Tibial artery (tissue), 4 donors: ENCODE measurements around the gene RBM38.

Source experiments
- DNase-seq, 2 donors: peaks; one replicate each; pipeline ENCODE4 v3.0.0-alpha.2; 2019
- H3K27ac ChIP-seq, 2 donors: fragments of 200-600 bp; sonication (generic) in 1 of 2; 1 replicate in 1 of 2; 2 replicates in 1 of 2; pipeline ENCODE4 v1.5.1; 2018 to 2019; ENCODE audit warnings: mild to moderate bottlenecking in 1 of 2
- H3K27me3 ChIP-seq, 2 donors: fragments of 200-600 bp; sonication (generic) in 1 of 2; one replicate each; pipeline versions ENCODE4 v1.5.1 to v1.6.0; 2016 to 2019
- H3K36me3 ChIP-seq, 3 donors: fragments of 200-600 bp; sonication (generic) in 2 of 3; one replicate each; pipeline ENCODE4 v1.5.1; 2016 to 2019; ENCODE audit warnings: mild to moderate bottlenecking in 2 of 3
- H3K4me1 ChIP-seq, 4 donors: fragments of 200-600 bp; sonication (generic) in 2 of 4; 1 replicate in 3 of 4; 2 replicates in 1 of 4; pipeline ENCODE4 v1.5.1; 2016 to 2019
- H3K4me3 ChIP-seq, 2 donors: fragments of 200-600 bp; sonication (generic) in 1 of 2; 1 replicate in 1 of 2; 2 replicates in 1 of 2; pipeline ENCODE4 v1.5.1; 2018 to 2019; ENCODE audit warnings: mild to moderate bottlenecking in 2 of 2
- H3K9me3 ChIP-seq, 3 donors: fragments of 200-600 bp; sonication (generic) in 1 of 3; one replicate each; pipeline ENCODE4 v1.5.1; 2016 to 2019
- intact Hi-C: fragments of 100-400 bp; cut with DNase I; formaldehyde crosslinking; loops from one replicate; pipeline ENCODE4 v1.15.0; 2023; ENCODE audit warnings: low total_unique reads
- TF ChIP-seq, protein P1 (sequence below), 2 experiments: fragments of 200-600 bp in 1 of 2; fragments of 450-650 bp in 1 of 2; IDR thresholded peaks; one replicate each; pipeline ENCODE4 v1.5.1; 2017 to 2019; ENCODE audit warnings: antibody characterized with exemption in 2 of 2, mild to moderate bottlenecking in 1 of 2, moderate library complexity in 1 of 2

RBM38 gene

GRCh38 chr20:57435498-57436222, 44.5 kb downstream of the RBM38 start:
- Histone ChIP-seq H3K4me3 (no peak overlapping the region), H3K9me3 (no peaks in the 10 kb centered on the region), H3K4me1 (peaks cover 9 to 70% (median 55%) of the 10 kb centered on the region in 4 donors), H3K27ac (peak overlapping the region; percentile 24 to 95), H3K27me3 (no peaks in the 10 kb centered on the region), H3K36me3 (no peaks in the 10 kb centered on the region)
- TF ChIP-seq, protein P1, sequence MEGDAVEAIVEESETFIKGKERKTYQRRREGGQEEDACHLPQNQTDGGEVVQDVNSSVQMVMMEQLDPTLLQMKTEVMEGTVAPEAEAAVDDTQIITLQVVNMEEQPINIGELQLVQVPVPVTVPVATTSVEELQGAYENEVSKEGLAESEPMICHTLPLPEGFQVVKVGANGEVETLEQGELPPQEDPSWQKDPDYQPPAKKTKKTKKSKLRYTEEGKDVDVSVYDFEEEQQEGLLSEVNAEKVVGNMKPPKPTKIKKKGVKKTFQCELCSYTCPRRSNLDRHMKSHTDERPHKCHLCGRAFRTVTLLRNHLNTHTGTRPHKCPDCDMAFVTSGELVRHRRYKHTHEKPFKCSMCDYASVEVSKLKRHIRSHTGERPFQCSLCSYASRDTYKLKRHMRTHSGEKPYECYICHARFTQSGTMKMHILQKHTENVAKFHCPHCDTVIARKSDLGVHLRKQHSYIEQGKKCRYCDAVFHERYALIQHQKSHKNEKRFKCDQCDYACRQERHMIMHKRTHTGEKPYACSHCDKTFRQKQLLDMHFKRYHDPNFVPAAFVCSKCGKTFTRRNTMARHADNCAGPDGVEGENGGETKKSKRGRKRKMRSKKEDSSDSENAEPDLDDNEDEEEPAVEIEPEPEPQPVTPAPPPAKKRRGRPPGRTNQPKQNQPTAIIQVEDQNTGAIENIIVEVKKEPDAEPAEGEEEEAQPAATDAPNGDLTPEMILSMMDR (IDR thresholded peaks at IDR 0.05), result no peak
- peak; percentile 61 to 90 for DNase-seq
- intact Hi-C loops, result loop anchor here (2.0 kb wide), 1 partner anchor 43 kb away; no protein-coding TSS in a partner anchor

- Histone ChIP-seq H3K4me1 (peaks cover 11 to 72% (median 59%) of the 10 kb centered on the region in 4 donors), H3K4me3 (no peak overlapping the region), H3K27ac (peak overlapping the region; percentile 24 to 95), H3K9me3 (no peaks in the 10 kb centered on the region), H3K36me3 (no peaks in the 10 kb centered on the region), H3K27me3 (no peaks in the 10 kb centered on the region)
- TF ChIP-seq, protein P1 (IDR thresholded peaks at IDR 0.05), result no peak
- intact Hi-C loops, result loop anchor here (2.0 kb wide), 1 partner anchor 43 kb away; no protein-coding TSS in a partner anchor
- no peak for DNase-seq
Measured at GRCh38 chr20:57436223-57436545, 45.0 kb downstream of the RBM38 start.

DNA sequence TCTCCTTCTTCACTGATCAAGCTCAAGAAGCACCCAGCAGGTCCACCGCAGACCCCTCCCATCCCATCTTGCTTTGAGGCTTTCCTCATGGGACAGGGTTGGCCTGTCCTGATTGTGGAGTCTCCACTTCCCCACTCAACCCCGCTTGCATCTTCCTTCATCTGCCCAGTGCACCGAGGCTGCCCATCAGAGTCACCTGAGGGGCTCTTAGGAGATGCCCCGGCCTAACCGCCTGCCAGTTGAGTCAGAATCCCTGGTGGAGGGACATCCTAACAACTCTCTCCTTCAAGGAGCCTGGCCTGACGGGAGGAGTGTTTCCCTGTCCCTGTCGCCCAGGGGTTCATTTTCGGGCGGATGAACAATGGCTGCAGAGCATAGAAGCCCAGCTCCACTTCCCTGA, 46.1 kb downstream of the RBM38 start:
- Histone ChIP-seq H3K4me3 (no peak overlapping the region), H3K27ac (peak overlapping the region; percentile 88 to 95), H3K4me1 (peaks cover 16 to 83% (median 69%) of the 10 kb centered on the region in 4 donors), H3K9me3 (no peaks in the 10 kb centered on the region), H3K27me3 (no peaks in the 10 kb centered on the region), H3K36me3 (no peaks in the 10 kb centered on the region)
- DNase-seq, result no peak
- TF ChIP-seq, protein P1 (IDR thresholded peaks at IDR 0.05), result no peak
- intact Hi-C loops, result loop anchor here (2.0 kb wide), 1 partner anchor 44 kb away; no protein-coding TSS in a partner anchor

DNA sequence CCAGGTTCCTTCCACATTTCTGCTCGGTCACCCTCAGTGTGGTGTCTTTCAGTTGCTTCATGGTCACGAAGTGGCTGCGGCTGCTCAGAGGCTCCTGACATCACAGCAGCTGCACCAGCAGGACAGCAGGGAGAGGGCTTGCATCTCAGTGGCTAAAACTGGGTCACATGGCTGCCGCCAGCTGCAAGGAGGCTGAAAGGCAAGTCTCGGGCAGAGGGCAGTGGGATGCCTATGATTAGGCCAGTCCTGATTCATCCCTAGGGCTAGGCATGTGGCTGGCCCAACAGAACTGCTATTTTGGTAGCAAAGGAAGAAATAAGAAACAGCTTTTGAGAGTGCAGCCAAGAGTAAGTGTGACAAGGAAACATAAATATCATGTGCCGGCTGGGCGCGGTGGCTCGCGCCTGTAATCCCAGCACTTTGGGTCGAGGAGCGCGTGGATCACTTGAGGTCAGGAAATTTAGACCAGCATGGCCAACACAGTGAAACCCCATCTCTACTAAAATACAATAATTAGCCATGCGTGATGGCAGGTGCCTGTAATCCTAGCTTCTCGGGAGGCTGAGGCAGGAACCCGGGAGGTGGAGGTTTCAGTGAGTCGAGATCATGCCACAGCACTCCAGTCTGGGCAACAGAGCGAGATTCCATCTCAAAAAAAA, 46.6 kb downstream of the RBM38 start:
- intact Hi-C loops, result loop anchor here (2.0 kb wide), 1 partner anchor 45 kb away; no protein-coding TSS in a partner anchor
- no peaks in the 10 kb centered on the region for H3K9me3 ChIP-seq
- H3K4me1 ChIP-seq, result peaks cover 16 to 85% (median 70%) of the 10 kb centered on the region in 4 donors

GRCh38 chr20:57438552-57438951, 47.4 kb downstream of the RBM38 start:
- intact Hi-C loops, result no loop called here
- peak overlapping the region; percentile 88 to 95 for H3K27ac ChIP-seq
- DNase-seq, result peak in 1 of 2 donors; percentile 75
- no peaks in the 10 kb centered on the region for H3K27me3 ChIP-seq
- TF ChIP-seq, protein P1 (IDR thresholded peaks at IDR 0.05), result no peak
- no peak overlapping the region for H3K4me3 ChIP-seq
- H3K4me1 ChIP-seq, result peaks cover 16 to 81% (median 68%) of the 10 kb centered on the region in 4 donors
- no peaks in the 10 kb centered on the region for H3K36me3 ChIP-seq
- H3K9me3 ChIP-seq, result no peaks in the 10 kb centered on the region

More for the DNA sequence above, 46.6 kb downstream of the RBM38 start:
- Histone ChIP-seq H3K27me3 (no peaks in the 10 kb centered on the region), H3K4me3 (no peak overlapping the region), H3K36me3 (no peaks in the 10 kb centered on the region), H3K27ac (peak overlapping the region; percentile 88 to 95)
- DNase-seq, result peak; percentile 60 to 91
- TF ChIP-seq, protein P1 (IDR thresholded peaks at IDR 0.05), result no peak
